Fibroblast of the aortic adventitia (primary cell): ENCODE results near the gene ZBP1. TPM values are rescaled to one million over a fixed set of nuclear protein-coding genes. Genes with fewer than 3 reads are reported as not detected.

ENCODE experiments used
- DNase-seq: peaks from one replicate; pipeline ENCODE4 v3.0.0-alpha.2; 2010; ENCODE audit warnings: low read depth
- H3K4me3 ChIP-seq: 2 replicates; pipeline ENCODE4 v1.5.1; 2011; ENCODE audit warnings: low read depth, mild to moderate bottlenecking, control low read depth, low read length, moderate library complexity
- total RNA-seq: library from RNA; depleted of rRNA; stranded (reverse); fragments of >200 nt; gene quantifications from 2 replicates; pipeline ENCODE4 v1.2.3, GENCODE V29; 2012; ENCODE audit warnings: low replicate concordance
- TF ChIP-seq, protein P1 (sequence below): IDR thresholded peaks from 2 replicates; pipeline ENCODE4 v1.5.1; 2011; ENCODE audit warnings: mild to moderate bottlenecking, low read length, control low read depth, inconsistent platforms; ENCODE audit not compliant: insufficient read depth

Gene ZBP1
- total RNA-seq, 1 donor = not detected

DNA sequence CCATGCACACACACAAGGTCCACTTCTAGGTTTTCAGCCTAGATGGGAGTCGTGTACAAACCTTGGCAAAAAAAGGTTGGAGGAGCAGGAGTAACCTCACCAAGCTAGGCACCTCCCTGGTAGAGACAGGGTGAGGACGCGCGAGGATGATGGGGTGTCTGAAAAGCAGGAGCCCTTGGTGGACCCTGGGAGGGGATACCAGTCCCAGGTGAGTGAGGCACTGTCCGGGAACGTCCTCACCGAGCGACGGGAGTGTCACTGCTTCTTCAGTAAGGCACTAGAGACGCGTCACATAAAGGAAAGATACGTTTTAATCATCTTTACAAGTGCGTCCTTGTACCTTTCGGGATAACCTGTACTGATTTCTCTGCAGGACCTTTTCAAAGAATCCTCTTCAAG, 29.4 kb upstream of the ZBP1 start:
- TF ChIP-seq, protein P1, sequence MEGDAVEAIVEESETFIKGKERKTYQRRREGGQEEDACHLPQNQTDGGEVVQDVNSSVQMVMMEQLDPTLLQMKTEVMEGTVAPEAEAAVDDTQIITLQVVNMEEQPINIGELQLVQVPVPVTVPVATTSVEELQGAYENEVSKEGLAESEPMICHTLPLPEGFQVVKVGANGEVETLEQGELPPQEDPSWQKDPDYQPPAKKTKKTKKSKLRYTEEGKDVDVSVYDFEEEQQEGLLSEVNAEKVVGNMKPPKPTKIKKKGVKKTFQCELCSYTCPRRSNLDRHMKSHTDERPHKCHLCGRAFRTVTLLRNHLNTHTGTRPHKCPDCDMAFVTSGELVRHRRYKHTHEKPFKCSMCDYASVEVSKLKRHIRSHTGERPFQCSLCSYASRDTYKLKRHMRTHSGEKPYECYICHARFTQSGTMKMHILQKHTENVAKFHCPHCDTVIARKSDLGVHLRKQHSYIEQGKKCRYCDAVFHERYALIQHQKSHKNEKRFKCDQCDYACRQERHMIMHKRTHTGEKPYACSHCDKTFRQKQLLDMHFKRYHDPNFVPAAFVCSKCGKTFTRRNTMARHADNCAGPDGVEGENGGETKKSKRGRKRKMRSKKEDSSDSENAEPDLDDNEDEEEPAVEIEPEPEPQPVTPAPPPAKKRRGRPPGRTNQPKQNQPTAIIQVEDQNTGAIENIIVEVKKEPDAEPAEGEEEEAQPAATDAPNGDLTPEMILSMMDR = no peak
- DNase-seq = no peak
- H3K4me3 ChIP-seq = no peak overlapping the region

DNA sequence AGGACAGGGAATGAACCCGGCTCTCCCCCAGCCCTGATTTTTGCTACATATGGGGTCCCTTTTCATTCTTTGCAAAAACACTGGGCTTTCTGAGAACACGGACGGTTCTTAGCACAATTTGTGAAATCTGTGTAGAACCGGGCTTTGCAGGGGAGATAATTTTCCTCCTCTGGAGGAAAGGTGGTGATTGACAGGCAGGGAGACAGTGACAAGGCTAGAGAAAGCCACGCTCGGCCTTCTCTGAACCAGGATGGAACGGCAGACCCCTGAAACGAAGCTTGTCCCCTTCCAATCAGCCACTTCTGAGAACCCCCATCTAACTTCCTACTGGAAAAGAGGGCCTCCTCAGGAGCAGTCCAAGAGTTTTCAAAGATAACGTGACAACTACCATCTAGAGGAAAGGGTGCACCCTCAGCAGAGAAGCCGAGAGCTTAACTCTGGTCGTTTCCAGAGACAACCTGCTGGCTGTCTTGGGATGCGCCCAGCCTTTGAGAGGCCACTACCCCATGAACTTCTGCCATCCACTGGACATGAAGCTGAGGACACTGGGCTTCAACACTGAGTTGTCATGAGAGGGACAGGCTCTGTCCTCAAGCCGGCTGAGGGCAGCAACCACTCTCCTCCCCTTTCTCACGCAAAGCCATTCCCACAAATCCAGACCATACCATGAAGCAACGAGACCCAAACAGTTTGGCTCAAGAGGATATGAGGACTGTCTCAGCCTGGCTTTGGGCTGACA, 28.8 kb upstream of the ZBP1 start:
- no peak overlapping the region for H3K4me3 ChIP-seq
- DNase-seq = no peak
- TF ChIP-seq, protein P1 = no peak

DNA sequence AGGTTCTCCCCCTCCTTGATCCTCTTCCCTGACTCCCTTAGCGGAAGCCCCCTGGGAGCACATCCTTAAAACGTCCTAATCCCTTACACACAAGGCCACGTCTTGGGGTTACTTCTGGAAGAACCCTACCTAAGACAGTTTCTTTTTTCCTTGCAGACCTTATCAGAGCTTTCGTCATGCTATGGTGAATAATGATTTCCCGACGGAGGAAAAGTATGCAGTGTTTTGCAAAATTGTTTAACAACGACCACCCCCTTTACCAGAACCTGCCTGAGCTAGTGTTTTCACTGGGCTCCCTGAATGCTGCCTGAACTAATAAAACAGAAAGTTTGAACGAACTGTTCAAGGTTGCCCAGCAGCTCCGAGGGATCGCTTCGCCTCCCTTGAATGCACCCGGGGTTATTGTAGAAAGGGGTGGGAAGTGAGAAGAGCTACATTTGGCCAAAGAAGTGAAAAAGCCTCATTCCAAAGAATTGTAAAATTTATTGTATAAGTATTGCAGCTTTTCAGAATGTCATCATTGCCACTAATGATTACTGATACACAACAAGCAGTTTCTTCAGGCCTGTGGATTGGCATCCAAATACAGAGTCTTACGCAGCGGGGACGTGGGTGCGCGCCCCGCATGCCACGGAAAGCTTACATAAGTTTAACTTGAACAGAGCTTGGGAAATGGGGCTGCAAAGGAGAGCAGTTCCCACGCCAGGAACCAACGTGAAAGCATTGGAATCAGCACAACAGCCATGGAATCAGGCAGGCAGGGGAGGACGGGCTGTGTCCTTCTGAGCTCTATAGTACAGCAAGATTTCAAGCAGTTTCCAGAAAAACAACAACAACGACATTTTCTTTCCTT, 27.9 kb upstream of the ZBP1 start:
- H3K4me3 ChIP-seq = no peak overlapping the region
- TF ChIP-seq, protein P1 = no peak
- DNase-seq = no peak

DNA sequence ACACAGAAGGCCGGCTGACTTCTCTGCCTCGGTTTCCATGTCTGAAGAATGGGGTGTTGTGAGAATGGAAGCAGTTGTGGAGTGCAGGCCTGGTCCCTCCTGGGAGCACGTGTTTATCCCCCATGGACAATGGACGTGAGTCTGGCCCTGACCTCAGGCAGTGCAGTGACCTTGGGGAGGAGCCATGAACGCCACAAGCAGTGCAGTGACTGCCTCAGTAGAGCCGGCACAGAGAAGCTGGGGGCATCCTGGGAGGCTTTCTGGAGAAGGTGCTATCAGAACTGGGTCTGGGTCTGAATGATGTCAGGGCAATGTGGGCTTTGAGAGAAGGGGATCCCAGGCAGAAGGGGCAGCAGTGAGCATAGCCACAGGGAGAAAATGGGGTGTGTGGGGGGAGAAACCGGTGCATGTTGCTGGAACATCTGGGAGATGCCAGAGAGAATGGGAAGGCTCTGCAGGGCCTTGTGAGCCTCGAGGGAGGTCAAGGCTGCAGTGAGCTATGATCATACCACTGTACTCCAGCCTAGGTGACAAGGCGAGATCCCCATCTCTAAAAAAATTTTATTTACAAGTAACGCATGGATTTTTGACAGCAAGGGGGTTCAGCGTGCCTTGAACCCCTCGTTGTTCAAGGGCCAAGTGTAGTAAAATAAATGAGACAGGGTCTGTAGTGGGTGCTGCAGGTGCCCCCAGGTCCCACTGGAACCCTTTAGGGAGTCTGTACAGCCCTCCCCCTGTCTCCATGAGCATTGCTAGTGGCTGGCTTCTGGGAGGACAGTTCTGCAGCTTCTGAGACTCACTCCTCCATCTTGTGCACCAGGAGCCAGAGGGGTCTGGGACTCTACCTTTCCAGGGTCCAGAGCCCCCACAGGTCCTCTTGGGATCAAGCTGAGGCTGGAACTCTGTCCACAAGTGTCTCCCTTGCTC, 27.0 kb upstream of the ZBP1 start:
- no peak for DNase-seq
- H3K4me3 ChIP-seq = no peak overlapping the region
- TF ChIP-seq, protein P1 = no peak

DNA sequence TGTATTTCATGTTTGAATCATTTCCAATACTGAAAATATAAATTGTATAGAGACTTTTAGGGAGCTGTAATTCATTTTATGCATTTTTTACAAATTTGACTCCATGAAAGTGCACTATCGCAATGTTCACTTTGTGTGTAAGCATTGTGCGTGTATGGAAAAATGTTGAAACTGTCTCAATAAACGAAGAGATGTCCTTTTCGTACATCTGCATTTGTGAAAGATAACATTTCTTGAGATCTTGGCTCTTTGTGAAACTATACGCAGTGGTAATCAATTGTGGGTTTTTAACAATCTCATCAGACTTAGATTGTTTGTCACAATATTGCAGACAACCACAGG, 18.6 kb upstream of the ZBP1 start:
- DNase-seq = no peak
- no peak overlapping the region for H3K4me3 ChIP-seq
- TF ChIP-seq, protein P1 = no peak

DNA sequence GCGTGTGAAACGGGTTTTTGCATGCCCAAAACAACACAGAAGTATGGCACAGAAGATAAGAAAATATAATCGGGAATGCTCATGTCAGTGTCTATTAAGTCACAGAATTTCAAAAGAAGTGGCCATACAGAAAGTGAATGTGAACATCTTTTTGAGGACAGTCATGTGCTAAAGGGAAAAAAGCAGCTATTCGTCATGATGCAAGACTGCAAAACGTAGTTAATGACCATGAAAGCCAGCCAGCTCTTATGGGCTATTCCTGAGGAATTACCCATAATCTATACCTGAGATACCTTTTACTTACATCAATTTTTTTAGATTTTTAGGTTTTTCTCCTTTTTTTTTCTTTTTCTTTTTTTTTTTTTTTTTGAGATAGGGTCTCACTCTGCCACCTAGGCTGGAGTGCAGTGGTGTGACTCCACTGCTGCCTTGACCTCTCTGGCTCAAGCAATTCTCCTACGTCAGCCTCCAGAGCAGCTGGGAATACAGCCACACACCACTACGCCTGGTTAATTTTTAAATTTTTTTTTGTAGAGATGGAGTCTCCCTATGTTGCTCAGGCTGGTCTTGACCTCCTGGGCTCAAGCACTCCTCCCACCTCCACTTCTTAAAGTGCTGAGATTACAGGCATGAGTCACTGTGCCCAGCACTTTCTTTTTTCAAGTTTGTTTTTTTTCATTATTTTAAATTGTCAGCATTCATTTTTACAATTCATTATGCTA, 18.1 kb upstream of the ZBP1 start:
- no peak for DNase-seq
- TF ChIP-seq, protein P1 = no peak
- H3K4me3 ChIP-seq = no peak overlapping the region
